NCI-H128 (cell line): Measurements from ENCODE around the gene GRK1.
"Not testable (repeated sequence)": the region's sequence is repeated elsewhere in the genome, so short reads cannot be mapped to it uniquely, and the experiment has no call there.

Experiments
- DNase-seq: peaks from one replicate; lab custom pipeline; 2025; ENCODE audit not compliant: unreplicated experiment; lab: John Stamatoyannopoulos, UW

GRK1 gene

DNA sequence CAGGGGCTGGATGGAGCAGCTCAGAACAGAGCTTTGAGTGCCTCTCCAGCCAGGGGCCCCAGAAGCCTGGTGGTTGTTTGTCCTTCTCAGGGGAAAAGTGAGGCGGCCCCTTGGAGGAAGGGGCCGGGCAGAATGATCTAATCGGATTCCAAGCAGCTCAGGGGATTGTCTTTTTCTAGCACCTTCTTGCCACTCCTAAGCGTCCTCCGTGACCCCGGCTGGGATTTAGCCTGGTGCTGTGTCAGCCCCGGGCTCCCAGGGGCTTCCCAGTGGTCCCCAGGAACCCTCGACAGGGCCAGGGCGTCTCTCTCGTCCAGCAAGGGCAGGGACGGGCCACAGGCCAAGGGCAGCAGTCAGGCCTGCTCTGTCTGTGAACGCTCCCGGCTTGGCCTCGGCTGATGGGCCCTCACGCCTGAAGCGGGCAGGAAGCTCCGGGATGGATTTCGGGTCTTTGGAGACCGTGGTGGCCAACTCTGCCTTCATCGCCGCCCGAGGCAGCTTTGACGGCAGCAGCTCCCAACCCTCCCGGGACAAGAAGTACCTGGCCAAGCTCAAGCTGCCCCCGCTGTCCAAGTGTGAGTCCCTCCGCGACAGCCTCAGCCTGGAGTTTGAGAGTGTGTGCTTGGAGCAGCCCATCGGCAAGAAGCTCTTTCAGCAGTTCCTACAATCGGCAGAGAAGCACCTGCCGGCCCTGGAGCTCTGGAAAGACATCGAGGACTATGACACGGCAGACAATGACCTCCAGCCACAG is at the start of gene GRK1:
TSS of gene GRK1 (plus strand) at position 269 of the 751 bp plus-strand sequence. CDS start at position 437, 168 bp downstream.
- DNase-seq = no peak

DNA sequence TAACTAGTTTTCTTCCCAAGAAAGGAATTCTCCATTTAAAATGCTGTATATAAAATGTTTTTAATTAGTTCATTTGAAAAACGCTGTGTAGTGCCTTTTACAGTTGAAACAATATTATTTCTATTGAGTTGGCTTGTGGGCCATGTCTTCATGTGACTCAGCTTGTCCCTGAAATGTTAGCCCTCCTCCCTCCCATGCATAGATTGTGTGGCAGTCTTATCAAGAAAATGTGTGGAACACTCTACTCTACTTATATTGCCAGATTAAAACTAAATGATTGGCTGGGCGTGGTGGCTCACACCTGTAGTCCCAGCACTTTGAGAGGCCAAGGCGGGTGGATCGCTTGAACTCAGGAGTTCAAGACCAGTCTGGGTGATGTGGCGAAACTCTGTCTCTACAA is 49.1 kb upstream of the GRK1 start:
- DNase-seq = no peak

DNA sequence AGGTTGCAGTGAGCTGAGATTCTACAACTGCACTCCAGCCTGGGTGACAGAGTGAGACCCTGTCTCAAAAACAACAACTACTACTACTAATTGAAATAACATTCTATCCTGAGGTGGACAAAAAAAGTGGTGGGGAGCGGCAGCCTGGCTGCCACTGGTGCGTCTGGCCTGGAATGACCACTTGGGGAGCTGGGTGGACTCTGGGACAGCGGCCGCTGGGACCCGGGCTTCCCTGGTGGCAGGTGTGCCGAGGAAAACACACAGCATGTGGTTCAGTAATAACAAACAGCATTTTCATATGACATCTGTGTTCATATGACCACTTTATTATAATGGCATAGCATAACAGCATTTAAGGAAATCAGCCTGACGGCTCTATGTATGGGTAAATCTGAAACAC is 48.6 kb upstream of the GRK1 start:
- DNase-seq = no peak

DNA sequence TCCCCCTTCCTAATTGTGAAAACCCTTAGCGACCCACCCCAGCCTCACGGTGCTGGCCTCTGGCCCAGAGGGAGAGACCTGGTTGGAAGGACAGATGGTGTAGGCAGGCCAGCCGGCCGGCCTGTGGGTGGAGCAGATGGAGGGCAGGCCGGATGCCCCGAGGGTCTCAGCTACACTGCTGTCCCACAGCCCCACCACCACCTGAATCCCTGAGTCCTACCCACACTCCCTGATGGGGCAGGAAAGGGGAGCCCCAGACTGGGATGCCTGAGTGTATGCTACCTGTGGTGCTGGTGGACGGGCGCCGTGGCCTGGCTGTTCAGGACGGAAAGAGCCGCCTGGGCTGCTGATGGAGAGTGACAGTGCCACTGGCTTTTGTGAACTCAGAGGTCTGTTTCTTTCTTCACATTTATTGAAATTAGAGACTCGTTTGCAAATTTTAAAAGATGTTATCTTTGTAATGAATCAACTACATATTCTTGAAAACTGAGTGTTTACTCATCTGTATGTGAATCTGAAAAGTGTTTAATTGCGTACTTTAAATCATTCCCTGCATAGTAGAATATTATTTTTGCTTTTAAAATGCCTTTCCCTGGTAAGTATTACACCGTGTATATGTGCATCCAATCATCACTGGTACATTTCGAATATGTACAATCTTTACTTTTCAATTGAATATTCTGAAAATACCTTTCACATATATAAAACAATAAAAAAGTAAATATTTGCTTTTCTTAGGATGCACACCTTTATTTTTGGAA is 46.8 kb upstream of the GRK1 start:
- DNase-seq = no peak

DNA sequence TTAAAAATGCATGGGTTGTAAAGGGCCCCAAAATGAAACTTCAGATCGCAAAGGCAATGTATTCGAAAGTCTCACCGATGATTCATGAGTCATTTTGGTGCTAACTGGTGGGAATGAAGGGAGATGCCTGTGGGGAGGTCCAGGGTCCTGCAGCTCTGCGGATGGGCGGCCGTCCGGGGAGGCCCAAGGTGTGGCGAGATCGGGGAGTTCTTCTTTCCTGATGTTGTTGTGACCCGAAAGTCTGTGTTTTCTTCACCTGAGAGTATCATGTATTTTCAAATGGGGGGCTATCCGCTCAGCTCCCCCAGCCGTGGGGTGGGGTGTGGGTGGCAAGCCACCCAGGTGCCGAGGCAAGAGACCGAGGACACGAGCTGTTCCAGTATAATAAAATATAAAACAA is 46.0 kb upstream of the GRK1 start:
- DNase-seq = no peak

DNA sequence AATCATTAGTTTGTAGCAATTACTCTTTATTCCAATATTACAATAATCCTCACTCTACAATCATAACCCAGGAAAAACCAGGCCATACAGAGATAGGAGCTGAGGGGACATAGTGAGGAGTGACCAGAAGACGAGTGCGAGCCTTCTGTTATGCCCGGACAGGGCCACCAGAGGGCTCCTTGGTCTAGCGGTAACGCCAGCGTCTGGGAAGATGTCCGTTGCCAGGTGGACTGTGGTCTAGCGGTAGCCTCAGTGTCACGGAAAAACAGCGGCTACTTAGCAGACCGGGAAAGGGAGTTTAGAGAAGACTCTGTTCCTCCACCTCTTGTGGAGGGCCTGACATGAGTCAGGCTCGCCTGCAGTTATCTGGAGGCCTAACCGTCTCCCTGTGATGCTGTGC is 45.5 kb upstream of the GRK1 start:
- not testable (repeated sequence) for DNase-seq

DNA sequence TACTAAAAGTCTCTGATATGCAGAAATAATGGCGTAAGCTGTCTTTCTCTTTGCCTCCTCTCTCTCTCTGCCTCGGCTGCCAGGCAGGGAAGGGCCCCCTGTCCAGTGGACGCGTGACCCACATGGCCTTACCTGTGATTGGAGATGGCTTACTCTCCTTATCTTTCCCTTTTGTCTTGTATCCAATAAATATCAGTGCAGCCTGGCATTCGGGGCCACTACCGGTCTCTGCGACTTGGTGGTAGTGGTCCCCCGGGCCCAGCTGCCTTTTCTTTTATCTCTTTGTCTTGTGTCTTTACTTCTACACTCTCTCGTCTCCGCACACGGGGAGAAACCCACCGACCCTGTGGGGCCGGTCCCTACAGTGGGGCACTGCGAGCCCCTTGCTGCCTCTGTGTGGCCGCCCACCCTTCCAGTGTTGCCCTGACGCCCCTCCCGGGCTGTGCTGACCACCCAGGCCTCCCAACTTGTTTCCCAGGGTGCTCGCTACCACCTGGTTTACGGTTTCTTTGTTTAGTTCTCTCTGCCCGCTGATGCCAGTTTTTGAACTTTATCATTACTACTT is 45.0 kb upstream of the GRK1 start:
- not testable (repeated sequence) for DNase-seq

DNA sequence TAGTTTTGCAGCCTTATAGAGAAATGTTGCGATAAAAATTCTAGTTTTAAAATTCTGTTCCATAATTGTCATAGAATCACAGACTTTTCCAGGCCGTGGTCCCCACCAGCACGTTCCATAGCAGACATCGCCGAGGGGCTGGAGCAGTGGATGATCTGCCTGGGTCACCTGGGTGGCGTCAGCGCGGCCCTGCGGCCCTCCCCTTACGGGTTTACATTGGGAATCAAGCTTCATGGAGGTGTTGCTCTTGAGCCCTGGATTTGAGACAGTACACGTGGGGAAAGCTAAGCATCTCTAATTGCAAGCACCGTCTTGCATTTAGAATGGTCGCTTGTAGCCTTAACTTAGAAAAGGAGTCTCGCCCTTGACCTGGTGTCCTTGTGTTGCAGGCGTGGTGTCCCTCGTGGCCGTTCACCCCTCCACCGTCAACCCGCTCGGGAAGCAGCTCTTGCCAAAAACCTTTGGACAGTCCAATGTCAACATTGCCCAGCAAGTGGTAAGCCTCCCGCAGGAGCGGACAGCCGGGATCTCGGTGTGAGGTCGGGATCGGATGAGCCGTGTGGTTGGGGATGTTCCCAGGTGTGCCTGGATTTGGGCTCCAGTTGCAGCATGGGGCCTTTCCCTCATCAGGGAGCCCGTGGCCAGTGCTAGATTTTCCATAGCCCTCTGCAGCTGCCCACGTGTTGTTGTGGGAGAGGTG is 44.1 kb upstream of the GRK1 start:
- DNase-seq = no peak

DNA sequence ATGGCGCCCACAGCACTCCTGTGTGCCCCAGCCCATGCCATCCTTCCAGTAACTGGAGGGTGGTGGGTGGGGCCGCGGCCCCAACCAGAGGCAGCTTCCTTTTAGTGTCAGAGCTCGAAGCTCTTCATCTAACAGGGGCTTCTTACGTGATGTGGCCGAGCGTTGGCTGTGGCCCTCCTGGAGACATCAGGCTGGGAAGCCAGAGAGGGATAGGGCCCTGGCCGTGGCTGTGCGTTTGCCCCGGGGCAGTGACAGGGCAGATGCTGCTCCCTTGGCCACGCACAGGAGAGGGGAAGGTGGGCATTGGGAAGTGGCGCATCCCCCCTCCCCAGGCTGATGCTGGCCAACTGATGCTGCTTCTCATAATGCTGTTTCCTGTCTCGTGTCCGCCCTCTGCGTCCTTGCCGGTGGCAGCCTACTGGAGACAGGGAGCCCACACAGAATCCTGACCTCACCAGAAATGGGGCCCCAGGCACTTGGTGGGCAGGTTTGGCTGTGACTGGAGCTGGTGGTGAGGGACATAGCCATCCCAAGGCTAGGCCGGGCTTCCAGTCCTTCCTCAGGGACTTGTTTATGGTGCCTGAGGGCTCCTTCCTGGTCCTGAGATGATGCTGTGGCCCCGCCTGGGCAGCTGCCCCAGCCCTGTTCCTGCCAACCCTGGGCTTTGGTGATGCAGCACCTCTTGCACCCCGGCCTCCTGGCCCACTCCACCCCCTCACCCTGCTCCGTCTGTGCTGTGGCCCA is 43.4 kb upstream of the GRK1 start:
- no peak for DNase-seq

DNA sequence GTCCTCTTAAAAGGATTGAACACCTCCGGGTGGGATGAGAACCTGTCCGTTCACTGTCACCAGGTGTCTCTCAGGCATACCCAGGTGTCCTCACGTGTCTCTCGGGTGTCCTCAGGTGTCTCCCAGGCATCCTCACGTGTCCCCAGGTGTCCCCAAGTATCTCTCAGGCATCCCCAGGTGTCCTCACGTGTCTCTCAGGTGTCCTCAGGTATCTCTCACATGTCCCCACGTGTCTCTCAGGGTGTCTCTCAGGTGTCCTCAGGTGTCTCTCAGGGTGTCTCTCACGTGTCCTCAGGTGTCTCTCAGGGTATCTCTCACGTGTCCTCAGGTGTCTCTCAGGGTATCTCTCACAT is 42.8 kb upstream of the GRK1 start:
- DNase-seq = no peak

DNA sequence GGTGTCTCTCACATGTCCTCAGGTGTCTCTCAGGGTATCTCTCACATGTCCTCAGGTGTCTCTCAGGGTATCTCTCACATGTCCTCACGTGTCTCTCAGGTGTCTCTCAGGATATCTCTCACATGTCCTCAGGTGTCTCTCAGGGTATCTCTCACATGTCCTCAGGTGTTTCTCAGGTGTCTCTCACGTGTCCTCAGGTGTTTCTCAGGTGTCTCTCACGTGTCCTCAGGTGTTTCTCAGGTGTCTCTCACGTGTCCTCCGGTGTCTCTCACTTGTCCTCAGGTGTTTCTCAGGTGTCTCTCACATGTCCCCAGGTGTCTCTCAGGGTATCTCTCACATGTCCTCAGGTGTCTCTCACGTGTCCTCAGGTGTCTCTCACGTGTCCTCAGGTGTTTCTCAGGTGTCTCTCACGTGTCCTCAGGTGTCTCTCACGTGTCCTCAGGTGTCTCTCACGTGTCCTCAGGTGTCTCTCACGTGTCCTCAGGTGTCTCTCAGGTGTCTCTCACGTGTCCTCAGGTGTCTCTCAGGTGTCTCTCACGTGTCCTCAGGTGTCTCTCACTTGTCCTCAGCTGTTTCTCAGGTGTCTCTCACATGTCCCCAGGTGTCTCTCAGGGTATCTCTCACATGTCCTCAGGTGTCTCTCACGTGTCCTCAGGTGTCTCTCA is 42.2 kb upstream of the GRK1 start:
- not testable (repeated sequence) for DNase-seq

DNA sequence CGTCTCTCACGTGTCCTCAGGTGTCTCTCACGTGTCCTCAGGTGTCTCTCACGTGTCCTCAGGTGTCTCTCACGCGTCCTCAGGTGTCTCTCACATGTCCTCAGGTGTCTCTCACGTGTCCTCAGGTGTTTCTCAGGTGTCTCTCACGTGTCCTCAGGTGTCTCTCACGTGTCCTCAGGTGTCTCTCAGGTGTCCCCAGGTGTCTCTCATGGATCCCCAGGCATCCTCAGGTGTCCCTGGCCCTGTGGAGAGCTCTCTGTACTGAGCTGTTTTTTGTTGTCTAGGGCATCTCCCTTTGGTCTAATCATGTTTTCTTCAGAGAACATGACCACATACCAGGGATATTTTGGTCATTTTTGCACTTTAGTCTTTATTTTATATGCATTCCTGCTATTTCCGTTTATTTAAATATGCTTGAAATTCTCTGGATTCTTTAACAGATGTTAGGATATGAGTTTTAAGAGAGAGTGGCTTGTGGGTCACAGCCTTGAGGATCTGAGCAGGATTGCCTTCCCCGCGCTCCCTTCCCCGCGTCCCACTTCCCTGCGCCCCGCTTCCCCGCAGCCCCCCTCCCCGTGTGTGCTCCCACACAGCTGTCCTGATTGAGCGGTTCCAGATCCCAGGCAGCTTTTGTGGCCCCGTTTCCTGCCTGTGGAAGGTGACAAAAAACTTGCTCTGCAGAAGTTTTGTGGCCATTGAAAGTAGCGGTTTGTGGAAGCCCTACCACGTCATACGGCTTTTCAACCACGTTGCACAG is 40.9 kb upstream of the GRK1 start:
- no peak for DNase-seq

DNA sequence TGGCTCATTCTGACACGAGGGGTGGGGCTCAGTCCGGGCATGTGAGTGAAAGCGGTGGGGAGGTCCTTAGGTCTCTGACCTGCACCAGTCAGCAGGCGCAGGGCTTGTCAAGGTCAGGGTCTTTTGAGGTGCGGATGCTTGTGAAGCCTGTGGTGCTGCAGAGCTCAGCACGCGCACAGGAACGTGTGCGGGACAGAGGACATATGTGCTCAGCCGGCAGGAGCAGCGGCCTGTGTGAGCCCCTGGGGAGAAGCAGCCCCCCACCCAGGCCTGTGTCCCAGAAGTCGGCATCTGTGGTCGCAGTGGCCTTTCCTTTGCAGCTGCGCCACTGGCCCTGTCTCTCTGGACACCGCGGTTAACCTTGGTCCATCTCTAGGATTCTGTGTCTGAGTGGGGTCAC is 39.9 kb upstream of the GRK1 start:
- no peak for DNase-seq

DNA sequence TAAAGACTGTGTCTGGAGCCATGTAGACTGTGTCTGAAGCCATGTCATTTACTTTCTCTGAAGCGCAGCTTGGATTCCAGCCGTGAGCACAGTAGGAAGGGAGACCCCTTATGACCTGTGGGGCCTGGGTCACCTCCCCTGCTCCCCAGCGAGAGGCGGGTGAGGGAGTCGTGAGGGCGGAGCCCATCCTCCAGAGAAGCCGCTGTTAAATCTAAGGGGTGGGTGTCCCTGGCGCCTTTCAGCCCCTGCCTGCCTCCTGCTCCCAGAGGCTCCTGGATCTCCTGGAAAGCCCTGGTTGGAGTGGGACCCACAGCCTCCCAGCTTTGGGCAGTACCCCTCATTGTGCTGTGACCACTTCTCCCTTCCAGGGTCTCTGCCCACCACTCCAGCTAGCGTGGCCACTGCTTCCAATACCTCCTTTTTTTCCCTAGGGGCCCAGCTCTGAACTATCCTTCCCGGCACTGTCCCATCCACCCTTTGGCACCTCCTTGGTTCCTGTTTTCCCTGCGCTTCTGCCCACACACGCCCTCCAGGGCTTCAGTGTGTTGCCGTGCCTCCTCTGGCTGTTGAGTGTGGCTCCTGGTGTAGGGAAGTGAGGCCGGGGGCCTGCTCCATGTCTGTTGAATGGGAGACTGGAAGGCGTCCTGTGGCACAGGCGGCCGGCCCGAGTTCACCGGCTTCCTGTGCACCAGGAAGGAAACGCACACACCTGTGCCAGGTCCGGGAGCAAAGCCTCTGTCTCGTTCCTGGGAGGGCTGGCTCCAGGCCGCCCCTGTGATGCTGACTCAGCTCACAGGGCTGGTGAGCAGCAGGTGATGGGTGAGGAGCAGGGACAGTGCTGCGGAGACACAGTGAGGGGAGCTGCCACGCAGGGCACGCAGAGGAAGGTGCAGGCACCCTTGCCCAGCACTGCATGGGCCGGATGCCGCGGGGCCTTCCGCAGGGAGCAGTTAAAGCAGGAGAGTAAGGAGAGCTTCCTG is 38.4 kb upstream of the GRK1 start:
- DNase-seq = no peak

DNA sequence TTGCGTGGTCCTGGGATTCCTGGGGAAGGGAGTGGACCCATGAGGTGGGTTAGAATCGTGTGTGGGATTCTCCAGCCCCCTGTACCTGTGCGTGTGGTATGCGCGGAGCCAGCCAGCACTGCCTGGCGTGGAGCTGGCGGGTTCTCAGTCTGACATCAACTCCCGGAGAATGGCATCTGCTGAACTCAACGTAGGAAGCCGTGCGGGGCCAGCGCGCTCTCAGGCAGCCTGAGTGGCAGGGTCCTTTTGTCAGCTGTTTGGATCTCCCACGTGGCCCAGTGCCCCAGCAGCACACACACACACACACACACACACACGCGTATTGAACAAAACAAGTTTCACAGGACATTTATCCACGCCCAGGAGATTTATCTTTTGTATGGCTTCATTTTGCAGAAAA is 37.2 kb upstream of the GRK1 start:
- no peak for DNase-seq

DNA sequence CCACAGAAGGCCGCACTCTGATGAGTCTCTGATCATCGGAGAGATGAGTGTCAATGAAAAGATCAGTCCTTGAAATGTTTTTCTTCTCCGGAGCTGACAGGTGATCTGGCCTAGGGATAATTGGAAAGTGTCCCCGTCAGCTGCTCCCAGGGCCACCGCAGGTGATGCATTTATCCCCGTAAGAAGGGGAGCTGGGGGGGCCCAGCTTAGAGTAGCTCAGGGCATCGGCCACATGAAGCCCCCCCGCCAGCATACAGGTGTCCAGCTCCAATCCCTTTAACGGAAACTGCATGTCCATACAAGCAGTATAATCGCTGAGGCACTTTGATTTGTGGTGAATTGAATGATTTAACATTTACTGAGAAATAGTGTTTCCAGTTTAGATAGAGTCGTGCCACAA is 36.7 kb upstream of the GRK1 start:
- no peak for DNase-seq

DNA sequence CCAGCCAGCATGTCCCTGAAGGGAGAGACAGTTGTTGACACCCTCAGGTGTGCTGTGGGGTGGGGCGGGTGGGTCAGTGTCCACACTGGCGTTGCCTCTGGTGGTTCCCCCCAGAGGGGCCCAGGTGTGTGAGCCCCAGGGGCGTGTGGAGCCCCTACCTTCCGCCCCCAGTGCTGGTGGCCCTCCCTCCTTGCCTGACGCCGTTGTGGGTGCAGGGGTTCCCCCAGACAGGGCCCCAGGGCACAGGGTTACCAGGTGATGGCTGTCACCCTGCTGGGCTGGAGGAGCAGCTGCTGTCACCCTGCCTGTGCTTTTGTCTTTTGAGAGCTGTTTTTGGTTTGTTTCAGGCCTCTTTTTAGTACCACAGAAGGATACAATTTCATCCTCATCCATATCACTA is 36.2 kb upstream of the GRK1 start:
- DNase-seq = no peak

DNA sequence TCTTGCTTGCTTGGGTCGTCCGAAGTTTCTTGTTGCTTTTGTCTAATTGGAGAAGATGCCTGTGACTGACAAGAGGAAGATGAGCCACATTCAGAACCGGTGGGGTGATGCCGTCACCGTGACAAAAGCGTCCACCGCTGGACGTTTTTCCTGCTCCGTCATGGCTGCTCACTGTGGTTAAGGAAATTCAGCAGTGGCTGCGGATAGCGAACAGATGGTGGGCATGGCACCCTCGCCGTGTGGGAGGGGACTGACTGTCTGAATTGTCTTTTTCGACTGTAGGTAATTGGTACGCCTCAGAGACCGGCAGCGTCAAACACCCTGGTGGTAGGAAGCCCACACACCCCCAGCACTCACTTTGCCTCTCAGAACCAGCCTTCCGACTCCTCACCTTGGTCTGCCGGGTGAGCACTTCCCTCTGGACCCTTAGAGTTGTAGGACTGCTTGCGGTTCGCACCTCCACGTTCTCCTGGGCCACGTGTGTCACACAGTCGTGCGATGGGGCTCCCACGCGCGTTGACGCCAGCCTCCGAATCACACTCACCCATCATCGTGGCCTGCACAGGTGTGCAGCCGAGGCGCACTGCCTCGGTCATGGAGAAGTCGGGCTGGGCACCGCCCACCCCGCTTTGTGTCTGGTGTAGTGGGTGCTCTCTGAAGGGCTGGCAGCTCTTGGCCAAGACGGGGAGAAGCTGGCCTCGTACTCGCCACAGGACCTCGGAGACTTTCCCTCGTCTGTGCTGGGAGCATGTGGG is 35.5 kb upstream of the GRK1 start:
- DNase-seq = no peak
